ENCODE results near the gene TEC.

GRCh38 chr4:48235050-48235449 lies 34.6 kb downstream of the TEC start:
- TF ChIP-seq POLR2A (IDR thresholded peaks at IDR 0.05): no peak
- TF ChIP-seq, protein P1, sequence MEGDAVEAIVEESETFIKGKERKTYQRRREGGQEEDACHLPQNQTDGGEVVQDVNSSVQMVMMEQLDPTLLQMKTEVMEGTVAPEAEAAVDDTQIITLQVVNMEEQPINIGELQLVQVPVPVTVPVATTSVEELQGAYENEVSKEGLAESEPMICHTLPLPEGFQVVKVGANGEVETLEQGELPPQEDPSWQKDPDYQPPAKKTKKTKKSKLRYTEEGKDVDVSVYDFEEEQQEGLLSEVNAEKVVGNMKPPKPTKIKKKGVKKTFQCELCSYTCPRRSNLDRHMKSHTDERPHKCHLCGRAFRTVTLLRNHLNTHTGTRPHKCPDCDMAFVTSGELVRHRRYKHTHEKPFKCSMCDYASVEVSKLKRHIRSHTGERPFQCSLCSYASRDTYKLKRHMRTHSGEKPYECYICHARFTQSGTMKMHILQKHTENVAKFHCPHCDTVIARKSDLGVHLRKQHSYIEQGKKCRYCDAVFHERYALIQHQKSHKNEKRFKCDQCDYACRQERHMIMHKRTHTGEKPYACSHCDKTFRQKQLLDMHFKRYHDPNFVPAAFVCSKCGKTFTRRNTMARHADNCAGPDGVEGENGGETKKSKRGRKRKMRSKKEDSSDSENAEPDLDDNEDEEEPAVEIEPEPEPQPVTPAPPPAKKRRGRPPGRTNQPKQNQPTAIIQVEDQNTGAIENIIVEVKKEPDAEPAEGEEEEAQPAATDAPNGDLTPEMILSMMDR (IDR thresholded peaks at IDR 0.05): no peak

All from thyroid gland (tissue), 4 donors.